WTC11 (cell line): ENCODE results near the gene TASL. TPM values are rescaled to one million over a fixed set of nuclear protein-coding genes. Genes with fewer than 3 reads are reported as not detected.

Source experiments
- ATAC-seq: fragments of 200-7000 bp; cut with Tn5 transposase; 2 replicates; pipeline ENCODE4 v1.10.0; 2021; ENCODE audit warnings: mild to moderate bottlenecking, moderate library complexity
- CTCF ChIA-PET: fragments of 300-600 bp; sonication (Branson Sonifier 250); formaldehyde crosslinking; loops from one replicate; lab custom pipeline; 2021; ENCODE audit warnings: antibody characterized with exemption; lab: Charles Lee
- POLR2A ChIA-PET: fragments of 350-600 bp; sonication (Branson Sonifier 250); formaldehyde crosslinking; loops from one replicate; lab custom pipeline; 2021; ENCODE audit warnings: antibody characterized with exemption; lab: Charles Lee
- DNase-seq: peaks from one replicate; pipeline ENCODE4 v3.0.0; 2021; ENCODE audit warnings: low spot score
- H3K27ac Mint-ChIP-seq: 2 replicates; pipeline ENCODE4 v1.8.0; 2021; ENCODE audit warnings: mixed read lengths
- H3K27me3 Mint-ChIP-seq: 2 replicates; pipeline ENCODE4 v1.8.0; 2021; ENCODE audit warnings: low read depth, mild to moderate bottlenecking, moderate library complexity, mixed read lengths
- H3K36me3 Mint-ChIP-seq: 2 replicates; pipeline ENCODE4 v1.8.0; 2021; ENCODE audit warnings: mixed read lengths
- H3K4me1 Mint-ChIP-seq: 2 replicates; pipeline ENCODE4 v1.8.0; 2022; ENCODE audit warnings: mixed read lengths
- H3K4me3 Mint-ChIP-seq: 2 replicates; pipeline ENCODE4 v1.8.0; 2021; ENCODE audit warnings: mild to moderate bottlenecking, moderate library complexity, mixed read lengths
- H3K9me3 Mint-ChIP-seq: 2 replicates; pipeline ENCODE4 v1.8.0; 2021; ENCODE audit warnings: mixed read lengths
- ARID4B ChIP-seq: sonication (generic); formaldehyde crosslinking; IDR thresholded peaks from 2 replicates; pipeline ENCODE4 v1.8.0; 2023; ENCODE audit warnings: missing genetic modification reagents, mild to moderate bottlenecking, borderline replicate concordance
- EMX1 ChIP-seq: fragments of 250-450 bp; sonication (Bioruptor Pico); IDR thresholded peaks from 2 replicates; pipeline ENCODE4 v1.8.0; 2021; ENCODE audit warnings: mild to moderate bottlenecking
- ERG ChIP-seq: fragments of 250-450 bp; sonication (Bioruptor Pico); IDR thresholded peaks from 2 replicates; pipeline ENCODE4 v1.8.0; 2021; ENCODE audit warnings: mild to moderate bottlenecking
- GTF2I ChIP-seq: fragments of 250-450 bp; sonication (Bioruptor Pico); conservative IDR thresholded peaks from 2 replicates; pipeline ENCODE4 v1.4.0; 2021; ENCODE audit warnings: mild to moderate bottlenecking
- MXD4 ChIP-seq: fragments of 250-450 bp; sonication (Bioruptor Pico); IDR thresholded peaks from 2 replicates; pipeline ENCODE4 v1.8.0; 2021; ENCODE audit warnings: mild to moderate bottlenecking, moderate library complexity, borderline replicate concordance
- NR1H2 ChIP-seq: sonication (generic); formaldehyde crosslinking; IDR thresholded peaks from 2 replicates; pipeline ENCODE4 v1.9.0; 2021; ENCODE audit warnings: mild to moderate bottlenecking, moderate library complexity, missing genetic modification reagents
- RORB ChIP-seq: fragments of 250-450 bp; sonication (Bioruptor Pico); IDR thresholded peaks from 2 replicates; pipeline ENCODE4 v1.9.0; 2021; ENCODE audit warnings: mild to moderate bottlenecking
- SMAD3 ChIP-seq: sonication (generic); formaldehyde crosslinking; IDR thresholded peaks from 2 replicates; pipeline ENCODE4 v1.8.0; 2022; ENCODE audit warnings: missing genetic modification reagents, mild to moderate bottlenecking, borderline replicate concordance
- TCF7 ChIP-seq: sonication (generic); formaldehyde crosslinking; IDR thresholded peaks from 2 replicates; pipeline ENCODE4 v1.8.0; 2022; ENCODE audit warnings: mild to moderate bottlenecking, low read depth, missing genetic modification reagents, moderate library complexity
- ZNF219 ChIP-seq: sonication (generic); formaldehyde crosslinking; IDR thresholded peaks from 2 replicates; pipeline ENCODE4 v1.8.0; 2023; ENCODE audit warnings: missing genetic modification reagents, mild to moderate bottlenecking, borderline replicate concordance
- ZNF232 ChIP-seq: sonication (generic); formaldehyde crosslinking; IDR thresholded peaks from 2 replicates; pipeline ENCODE4 v1.8.0; 2022; ENCODE audit warnings: mild to moderate bottlenecking, missing genetic modification reagents
- ZNF423 ChIP-seq: fragments of 250-450 bp; sonication (Bioruptor Pico); IDR thresholded peaks from 2 replicates; pipeline ENCODE4 v2.1.2; 2022; ENCODE audit warnings: mild to moderate bottlenecking, moderate library complexity
- ZNF425 ChIP-seq: fragments of 250-450 bp; sonication (Bioruptor Pico); conservative IDR thresholded peaks from 2 replicates; pipeline ENCODE4 v1.9.0; 2021; ENCODE audit warnings: mild to moderate bottlenecking
- total RNA-seq: library from RNA; stranded (reverse); gene quantifications from 3 replicates; pipeline ENCODE4 v1.2.3, GENCODE V29; 2021
- TF ChIP-seq, protein P1 (sequence below): fragments of 250-450 bp; sonication (Bioruptor Pico); IDR thresholded peaks from 2 replicates; pipeline ENCODE4 v1.9.0; 2021; ENCODE audit warnings: mild to moderate bottlenecking
- TF ChIP-seq, protein P2 (sequence below): sonication (generic); formaldehyde crosslinking; IDR thresholded peaks from 2 replicates; pipeline ENCODE4 v1.8.1; 2023; ENCODE audit warnings: mild to moderate bottlenecking, missing genetic modification reagents, borderline replicate concordance
- TF ChIP-seq, protein P3 (sequence below): sonication (generic); formaldehyde crosslinking; IDR thresholded peaks from 2 replicates; pipeline ENCODE4 v1.8.0; 2023; ENCODE audit warnings: missing genetic modification reagents

Gene TASL
- total RNA-seq, 1 experiment from 2014 or later, result not detected

GRCh38 chrX:30626402-30626801 lies 48.8 kb upstream of the TASL start:
- H3K27ac Mint-ChIP-seq, result no peak overlapping the region
- peaks cover 4% of the 10 kb centered on the region for H3K36me3 Mint-ChIP-seq
- no peaks in the 10 kb centered on the region; the same call in 1 of the 2 replicates for H3K27me3 Mint-ChIP-seq
- DNase-seq (no peak), ATAC-seq (no peak)
- ChIA-PET POLR2A (no interaction called here), CTCF (interaction anchor here (1.3 kb wide), 1 partner anchor 9 kb away, joined by 4 read pairs; no protein-coding TSS in a partner anchor)
- TF ChIP-seq RORB (CRISPR knock-in tag) (no peak), NR1H2 (CRISPR knock-in tag) (no peak), SMAD3 (CRISPR knock-in tag) (no peak), ZNF425 (CRISPR knock-in tag) (no peak)
- H3K4me3 Mint-ChIP-seq, result no peak overlapping the region
- H3K4me1 Mint-ChIP-seq, result no peaks in the 10 kb centered on the region
- peaks cover 10% of the 10 kb centered on the region for H3K9me3 Mint-ChIP-seq

DNA sequence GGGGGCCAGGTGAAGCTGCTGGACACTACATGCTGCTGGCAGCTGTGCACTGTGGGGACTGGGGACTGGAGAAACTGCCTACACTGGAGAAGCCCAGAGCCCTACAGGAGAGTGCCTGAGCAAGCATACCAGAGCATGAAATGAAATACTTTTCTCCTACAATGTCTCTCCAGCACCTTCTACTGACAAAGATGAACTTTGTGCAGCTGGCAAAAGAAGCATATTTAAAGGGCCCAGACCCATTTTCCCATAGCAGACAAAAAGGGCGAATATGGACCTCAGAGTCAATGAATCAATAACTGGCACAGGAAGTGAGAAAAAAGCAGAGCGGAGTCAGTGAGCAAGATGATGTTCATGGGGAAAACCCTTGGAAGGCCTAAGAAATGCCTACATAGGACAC lies 44.8 kb upstream of the TASL start:
- Mint-ChIP-seq H3K36me3 (peaks cover 8% of the 10 kb centered on the region), H3K27me3 (no peaks in the 10 kb centered on the region), H3K9me3 (peaks cover 15% of the 10 kb centered on the region), H3K4me3 (no peak overlapping the region), H3K4me1 (peaks cover 10% of the 10 kb centered on the region), H3K27ac (no peak overlapping the region)
- CTCF ChIA-PET, result no interaction called here
- POLR2A ChIA-PET, result no interaction called here
- ATAC-seq, result no peak
- DNase-seq, result no peak
- TF ChIP-seq ZNF232 (CRISPR knock-in tag), result no peak
- no peak for TF ChIP-seq ARID4B (CRISPR knock-in tag)
- no peak for TF ChIP-seq RORB (CRISPR knock-in tag)

GRCh38 chrX:30620980-30621618 lies 43.5 kb upstream of the TASL start:
- DNase-seq (no peak), ATAC-seq (no peak)
- Mint-ChIP-seq H3K27me3 (no peaks in the 10 kb centered on the region), H3K27ac (no peak overlapping the region), H3K4me3 (no peak overlapping the region), H3K9me3 (peaks cover 22% of the 10 kb centered on the region), H3K36me3 (peaks cover 8% of the 10 kb centered on the region), H3K4me1 (peaks cover 10% of the 10 kb centered on the region)
- POLR2A ChIA-PET, result no interaction called here
- CTCF ChIA-PET, result no interaction called here
- TF ChIP-seq, protein P1, sequence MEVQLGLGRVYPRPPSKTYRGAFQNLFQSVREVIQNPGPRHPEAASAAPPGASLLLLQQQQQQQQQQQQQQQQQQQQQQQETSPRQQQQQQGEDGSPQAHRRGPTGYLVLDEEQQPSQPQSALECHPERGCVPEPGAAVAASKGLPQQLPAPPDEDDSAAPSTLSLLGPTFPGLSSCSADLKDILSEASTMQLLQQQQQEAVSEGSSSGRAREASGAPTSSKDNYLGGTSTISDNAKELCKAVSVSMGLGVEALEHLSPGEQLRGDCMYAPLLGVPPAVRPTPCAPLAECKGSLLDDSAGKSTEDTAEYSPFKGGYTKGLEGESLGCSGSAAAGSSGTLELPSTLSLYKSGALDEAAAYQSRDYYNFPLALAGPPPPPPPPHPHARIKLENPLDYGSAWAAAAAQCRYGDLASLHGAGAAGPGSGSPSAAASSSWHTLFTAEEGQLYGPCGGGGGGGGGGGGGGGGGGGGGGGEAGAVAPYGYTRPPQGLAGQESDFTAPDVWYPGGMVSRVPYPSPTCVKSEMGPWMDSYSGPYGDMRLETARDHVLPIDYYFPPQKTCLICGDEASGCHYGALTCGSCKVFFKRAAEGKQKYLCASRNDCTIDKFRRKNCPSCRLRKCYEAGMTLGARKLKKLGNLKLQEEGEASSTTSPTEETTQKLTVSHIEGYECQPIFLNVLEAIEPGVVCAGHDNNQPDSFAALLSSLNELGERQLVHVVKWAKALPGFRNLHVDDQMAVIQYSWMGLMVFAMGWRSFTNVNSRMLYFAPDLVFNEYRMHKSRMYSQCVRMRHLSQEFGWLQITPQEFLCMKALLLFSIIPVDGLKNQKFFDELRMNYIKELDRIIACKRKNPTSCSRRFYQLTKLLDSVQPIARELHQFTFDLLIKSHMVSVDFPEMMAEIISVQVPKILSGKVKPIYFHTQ (CRISPR knock-in tag), result no peak
- TF ChIP-seq EMX1 (CRISPR knock-in tag) (no peak), ZNF219 (CRISPR knock-in tag) (no peak), MXD4 (CRISPR knock-in tag) (no peak), ZNF423 (no peak), TCF7 (no peak), GTF2I (no peak), ERG (CRISPR knock-in tag) (no peak)
- TF ChIP-seq, protein P2, sequence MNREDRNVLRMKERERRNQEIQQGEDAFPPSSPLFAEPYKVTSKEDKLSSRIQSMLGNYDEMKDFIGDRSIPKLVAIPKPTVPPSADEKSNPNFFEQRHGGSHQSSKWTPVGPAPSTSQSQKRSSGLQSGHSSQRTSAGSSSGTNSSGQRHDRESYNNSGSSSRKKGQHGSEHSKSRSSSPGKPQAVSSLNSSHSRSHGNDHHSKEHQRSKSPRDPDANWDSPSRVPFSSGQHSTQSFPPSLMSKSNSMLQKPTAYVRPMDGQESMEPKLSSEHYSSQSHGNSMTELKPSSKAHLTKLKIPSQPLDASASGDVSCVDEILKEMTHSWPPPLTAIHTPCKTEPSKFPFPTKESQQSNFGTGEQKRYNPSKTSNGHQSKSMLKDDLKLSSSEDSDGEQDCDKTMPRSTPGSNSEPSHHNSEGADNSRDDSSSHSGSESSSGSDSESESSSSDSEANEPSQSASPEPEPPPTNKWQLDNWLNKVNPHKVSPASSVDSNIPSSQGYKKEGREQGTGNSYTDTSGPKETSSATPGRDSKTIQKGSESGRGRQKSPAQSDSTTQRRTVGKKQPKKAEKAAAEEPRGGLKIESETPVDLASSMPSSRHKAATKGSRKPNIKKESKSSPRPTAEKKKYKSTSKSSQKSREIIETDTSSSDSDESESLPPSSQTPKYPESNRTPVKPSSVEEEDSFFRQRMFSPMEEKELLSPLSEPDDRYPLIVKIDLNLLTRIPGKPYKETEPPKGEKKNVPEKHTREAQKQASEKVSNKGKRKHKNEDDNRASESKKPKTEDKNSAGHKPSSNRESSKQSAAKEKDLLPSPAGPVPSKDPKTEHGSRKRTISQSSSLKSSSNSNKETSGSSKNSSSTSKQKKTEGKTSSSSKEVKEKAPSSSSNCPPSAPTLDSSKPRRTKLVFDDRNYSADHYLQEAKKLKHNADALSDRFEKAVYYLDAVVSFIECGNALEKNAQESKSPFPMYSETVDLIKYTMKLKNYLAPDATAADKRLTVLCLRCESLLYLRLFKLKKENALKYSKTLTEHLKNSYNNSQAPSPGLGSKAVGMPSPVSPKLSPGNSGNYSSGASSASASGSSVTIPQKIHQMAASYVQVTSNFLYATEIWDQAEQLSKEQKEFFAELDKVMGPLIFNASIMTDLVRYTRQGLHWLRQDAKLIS, result no peak
- TF ChIP-seq, protein P3, sequence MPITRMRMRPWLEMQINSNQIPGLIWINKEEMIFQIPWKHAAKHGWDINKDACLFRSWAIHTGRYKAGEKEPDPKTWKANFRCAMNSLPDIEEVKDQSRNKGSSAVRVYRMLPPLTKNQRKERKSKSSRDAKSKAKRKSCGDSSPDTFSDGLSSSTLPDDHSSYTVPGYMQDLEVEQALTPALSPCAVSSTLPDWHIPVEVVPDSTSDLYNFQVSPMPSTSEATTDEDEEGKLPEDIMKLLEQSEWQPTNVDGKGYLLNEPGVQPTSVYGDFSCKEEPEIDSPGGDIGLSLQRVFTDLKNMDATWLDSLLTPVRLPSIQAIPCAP, result no peak
